ENCODE data around the gene GULP1.

Gene GULP1

DNA sequence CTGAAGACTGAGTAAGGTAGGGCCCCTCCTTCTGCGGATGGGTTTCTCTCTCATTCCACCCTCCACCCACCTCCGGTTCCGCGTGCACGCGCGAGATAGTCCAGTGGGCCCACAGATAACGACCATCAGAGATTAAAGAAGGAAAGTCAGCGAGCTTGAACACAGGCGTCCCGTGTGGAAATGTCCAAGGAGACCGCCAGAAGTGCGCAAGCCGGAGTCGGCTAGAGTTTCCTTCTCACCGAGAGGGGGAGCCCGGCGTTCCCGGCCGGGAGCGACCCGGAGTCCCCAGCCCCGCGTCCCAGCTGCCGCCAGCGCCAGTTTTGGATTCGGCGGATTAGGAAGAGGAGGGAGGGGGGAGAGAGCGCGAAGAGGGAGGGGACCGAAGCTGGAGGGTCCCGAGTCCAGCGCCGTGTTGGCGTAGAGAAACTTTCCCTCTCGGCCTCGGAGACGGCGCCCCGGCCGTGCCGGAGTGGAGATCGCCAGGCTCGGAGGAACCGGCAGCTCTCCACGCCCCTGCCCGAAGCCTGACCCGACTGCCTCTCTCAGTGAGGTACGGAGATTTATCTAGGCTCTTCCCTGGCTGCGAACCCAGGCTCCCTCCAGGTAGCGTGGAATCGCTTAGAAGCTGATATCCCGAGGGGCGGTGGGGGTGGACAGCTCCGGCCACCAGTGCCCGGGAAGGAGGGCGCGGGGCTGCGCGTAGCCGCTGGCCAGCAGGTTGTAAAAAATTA lies at the start of gene GULP1:
Gene GULP1 (plus strand): TSS at position 258 of the 731 bp plus-strand sequence. CDS start 185,829 bp downstream, outside the sequence.
- H3K36me3 Mint-ChIP-seq = no peaks in the 10 kb centered on the region
- peak within 1 kb of the TSS; percentile 73 for H3K4me3 Mint-ChIP-seq
- peaks cover 22% of the 10 kb centered on the region for H3K27me3 Mint-ChIP-seq

DNA sequence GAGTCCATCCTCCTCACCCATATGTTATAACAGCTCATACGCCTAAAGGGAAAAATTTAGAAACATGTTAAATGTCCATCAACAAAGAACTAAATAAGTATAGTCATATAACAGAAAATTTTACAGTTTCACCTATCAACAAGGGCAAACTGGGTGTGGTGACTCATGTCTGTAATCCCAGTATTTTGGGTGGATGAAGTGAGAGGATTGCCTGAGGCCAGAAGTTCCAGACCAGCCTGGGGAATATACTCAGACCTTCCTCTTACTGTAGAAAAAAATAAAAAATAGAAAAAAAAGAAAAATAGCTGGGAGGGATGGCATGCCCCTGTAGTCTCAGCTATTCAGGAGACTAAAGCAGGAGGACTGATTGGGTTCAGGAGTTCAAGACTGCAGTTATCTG lies 48.3 kb upstream of the GULP1 start:
- Mint-ChIP-seq H3K4me3 (no peak overlapping the region), H3K27me3 (no peaks in the 10 kb centered on the region), H3K4me1 (ENCODE audit: low read depth) (no peaks in the 10 kb centered on the region), H3K36me3 (no peaks in the 10 kb centered on the region), H3K27ac (no peak overlapping the region), H3K9me3 (ENCODE audit: low read depth) (peaks cover 7% of the 10 kb centered on the region)

More for the DNA sequence above, at the start of gene GULP1:
- no peaks in the 10 kb centered on the region for H3K9me3 Mint-ChIP-seq (ENCODE audit: low read depth)
- H3K4me1 Mint-ChIP-seq (ENCODE audit: low read depth) = peaks cover 13% of the 10 kb centered on the region
- H3K27ac Mint-ChIP-seq = no peak within 1 kb of the TSS

DNA sequence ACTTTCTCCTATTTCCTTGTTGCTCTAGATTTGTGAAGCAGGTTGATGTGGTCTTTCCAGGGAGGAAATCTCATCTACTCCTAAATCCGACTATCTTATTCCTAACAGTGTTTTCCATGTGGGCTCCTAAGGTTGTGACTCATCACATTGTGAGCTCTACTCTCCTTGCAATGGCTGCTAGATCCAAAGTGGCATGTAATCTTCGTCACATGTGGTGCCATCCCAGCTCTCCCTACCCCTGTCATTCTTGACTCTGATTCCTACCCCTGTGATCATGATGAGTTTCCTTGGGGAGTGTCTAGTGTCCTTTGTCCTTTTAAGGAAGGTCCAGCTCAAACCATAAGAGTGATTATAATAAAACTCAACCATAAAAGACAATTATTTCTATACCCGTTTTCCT lies 47.3 kb upstream of the GULP1 start:
- Mint-ChIP-seq H3K27ac (no peak overlapping the region), H3K9me3 (ENCODE audit: low read depth) (no peaks in the 10 kb centered on the region), H3K4me1 (ENCODE audit: low read depth) (no peaks in the 10 kb centered on the region), H3K36me3 (no peaks in the 10 kb centered on the region), H3K27me3 (no peaks in the 10 kb centered on the region), H3K4me3 (no peak overlapping the region)

DNA sequence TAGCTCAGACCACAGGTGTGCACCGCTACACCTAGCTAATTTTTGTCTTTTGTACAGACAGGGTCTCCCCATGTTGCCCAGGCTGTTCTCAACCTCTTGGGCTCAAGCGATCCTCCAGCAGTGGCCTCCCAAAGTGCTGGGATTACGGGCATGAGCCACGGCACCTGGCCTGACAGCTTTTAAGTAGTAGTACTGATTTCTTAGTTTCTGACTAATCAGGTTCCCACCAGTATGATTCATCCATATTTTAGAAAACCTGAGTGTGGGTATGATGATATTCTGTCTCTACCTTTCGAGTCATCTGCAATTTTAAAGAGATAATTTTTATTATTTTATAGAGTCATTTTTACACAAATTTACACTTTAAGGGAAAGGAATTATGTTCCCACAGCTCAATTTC lies 46.4 kb upstream of the GULP1 start:
- H3K4me1 Mint-ChIP-seq (ENCODE audit: low read depth) = no peaks in the 10 kb centered on the region
- no peaks in the 10 kb centered on the region for H3K36me3 Mint-ChIP-seq
- H3K27me3 Mint-ChIP-seq = no peaks in the 10 kb centered on the region
- H3K4me3 Mint-ChIP-seq = no peak overlapping the region
- H3K9me3 Mint-ChIP-seq (ENCODE audit: low read depth) = no peaks in the 10 kb centered on the region
- H3K27ac Mint-ChIP-seq = no peak overlapping the region

DNA sequence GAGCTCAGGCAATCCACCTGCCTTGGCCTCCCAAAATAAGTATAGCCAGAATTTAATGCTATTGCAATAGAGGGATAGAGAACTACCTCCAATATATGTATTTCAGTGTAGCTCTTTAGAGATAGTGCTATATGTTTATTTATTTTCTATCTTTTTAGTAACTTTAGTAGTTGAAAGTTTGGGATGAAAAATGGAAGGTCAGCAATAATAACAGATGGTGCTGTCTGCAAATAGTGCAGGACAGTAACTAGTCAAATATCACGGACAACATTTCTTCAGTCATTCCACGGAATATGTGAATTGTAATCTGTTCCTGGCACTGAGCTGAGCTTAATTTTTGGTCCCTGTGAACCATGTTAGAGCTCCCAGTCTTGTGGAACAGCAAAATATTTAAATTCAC lies 43.2 kb upstream of the GULP1 start:
- Mint-ChIP-seq H3K4me3 (no peak overlapping the region), H3K9me3 (ENCODE audit: low read depth) (no peaks in the 10 kb centered on the region), H3K4me1 (ENCODE audit: low read depth) (no peaks in the 10 kb centered on the region), H3K27ac (no peak overlapping the region), H3K36me3 (no peaks in the 10 kb centered on the region), H3K27me3 (no peaks in the 10 kb centered on the region)

GRCh38 chr2:188251034-188251433 lies 40.6 kb upstream of the GULP1 start:
- Mint-ChIP-seq H3K4me1 (ENCODE audit: low read depth) (no peaks in the 10 kb centered on the region), H3K27me3 (no peaks in the 10 kb centered on the region), H3K27ac (no peak overlapping the region), H3K9me3 (ENCODE audit: low read depth) (peaks cover 4% of the 10 kb centered on the region), H3K4me3 (no peak overlapping the region), H3K36me3 (no peaks in the 10 kb centered on the region)

DNA sequence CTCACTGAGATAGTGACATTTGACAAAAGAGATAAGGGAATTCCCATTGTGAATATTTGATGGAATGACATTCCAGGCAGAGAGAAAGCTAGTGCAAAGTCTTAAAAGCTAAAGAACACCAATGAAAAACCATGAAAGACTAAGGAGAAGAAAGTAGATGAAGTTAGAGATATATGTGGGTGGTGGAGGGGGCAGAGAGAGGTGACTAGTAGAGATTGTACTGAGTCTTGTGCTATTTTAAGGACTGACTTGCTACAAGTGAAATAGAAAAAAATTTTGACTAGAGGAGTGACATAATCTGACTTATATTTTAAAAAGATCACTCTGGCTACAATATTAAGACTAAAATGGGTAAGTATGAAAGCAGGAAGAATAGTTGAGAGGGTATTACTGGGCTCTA lies 35.3 kb upstream of the GULP1 start:
- H3K36me3 Mint-ChIP-seq = no peaks in the 10 kb centered on the region
- H3K27me3 Mint-ChIP-seq = no peaks in the 10 kb centered on the region
- no peak overlapping the region for H3K4me3 Mint-ChIP-seq
- peaks cover 4% of the 10 kb centered on the region for H3K9me3 Mint-ChIP-seq (ENCODE audit: low read depth)
- no peaks in the 10 kb centered on the region for H3K4me1 Mint-ChIP-seq (ENCODE audit: low read depth)
- H3K27ac Mint-ChIP-seq = no peak overlapping the region

DNA sequence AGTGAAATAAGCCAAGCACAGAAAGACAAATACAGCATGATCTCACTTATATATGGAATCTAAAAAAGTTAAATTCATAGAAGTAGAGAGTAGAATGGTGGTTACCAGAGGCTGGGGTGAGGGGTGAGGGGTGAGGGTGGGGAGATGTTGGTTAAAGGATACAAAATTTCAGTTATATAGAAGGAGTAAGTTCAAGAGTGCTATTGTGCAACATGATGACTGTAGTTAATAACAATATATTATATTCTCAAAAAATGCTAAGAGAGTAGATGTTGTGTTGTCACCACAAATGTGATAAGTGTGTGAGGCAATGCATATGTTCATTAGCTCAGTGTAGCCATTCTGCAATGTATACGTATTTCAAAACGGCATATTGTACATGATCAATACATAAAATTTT lies 26.4 kb upstream of the GULP1 start:
- no peak overlapping the region for H3K4me3 Mint-ChIP-seq
- H3K4me1 Mint-ChIP-seq (ENCODE audit: low read depth) = no peaks in the 10 kb centered on the region
- H3K27ac Mint-ChIP-seq = no peak overlapping the region
- H3K36me3 Mint-ChIP-seq = no peaks in the 10 kb centered on the region
- H3K9me3 Mint-ChIP-seq (ENCODE audit: low read depth) = no peaks in the 10 kb centered on the region
- no peaks in the 10 kb centered on the region for H3K27me3 Mint-ChIP-seq

- H3K27me3 Mint-ChIP-seq = no peaks in the 10 kb centered on the region
- no peak overlapping the region for H3K27ac Mint-ChIP-seq
- H3K4me3 Mint-ChIP-seq = no peak overlapping the region
- no peaks in the 10 kb centered on the region for H3K4me1 Mint-ChIP-seq (ENCODE audit: low read depth)
- no peaks in the 10 kb centered on the region for H3K9me3 Mint-ChIP-seq (ENCODE audit: low read depth)
- H3K36me3 Mint-ChIP-seq = no peaks in the 10 kb centered on the region
These were observed 23.9 kb upstream of the GULP1 start for GRCh38 chr2:188267776-188268175.

- no peak overlapping the region for H3K4me3 Mint-ChIP-seq
- H3K9me3 Mint-ChIP-seq (ENCODE audit: low read depth) = no peaks in the 10 kb centered on the region
- no peaks in the 10 kb centered on the region for H3K27me3 Mint-ChIP-seq
- H3K27ac Mint-ChIP-seq = no peak overlapping the region
- no peaks in the 10 kb centered on the region for H3K36me3 Mint-ChIP-seq
- no peaks in the 10 kb centered on the region for H3K4me1 Mint-ChIP-seq (ENCODE audit: low read depth)
These were observed 22.7 kb upstream of the GULP1 start for GRCh38 chr2:188269004-188269403.

- Mint-ChIP-seq H3K4me1 (ENCODE audit: low read depth) (no peaks in the 10 kb centered on the region), H3K27ac (no peak overlapping the region), H3K4me3 (no peak overlapping the region), H3K27me3 (no peaks in the 10 kb centered on the region), H3K9me3 (ENCODE audit: low read depth) (no peaks in the 10 kb centered on the region), H3K36me3 (no peaks in the 10 kb centered on the region)
These were observed 19.6 kb upstream of the GULP1 start for GRCh38 chr2:188272121-188272520.

- Mint-ChIP-seq H3K36me3 (no peaks in the 10 kb centered on the region), H3K4me3 (no peak overlapping the region), H3K4me1 (ENCODE audit: low read depth) (no peaks in the 10 kb centered on the region), H3K27ac (no peak overlapping the region), H3K27me3 (no peaks in the 10 kb centered on the region), H3K9me3 (ENCODE audit: low read depth) (no peaks in the 10 kb centered on the region)
These were observed 17.4 kb upstream of the GULP1 start for GRCh38 chr2:188274274-188274673.

DNA sequence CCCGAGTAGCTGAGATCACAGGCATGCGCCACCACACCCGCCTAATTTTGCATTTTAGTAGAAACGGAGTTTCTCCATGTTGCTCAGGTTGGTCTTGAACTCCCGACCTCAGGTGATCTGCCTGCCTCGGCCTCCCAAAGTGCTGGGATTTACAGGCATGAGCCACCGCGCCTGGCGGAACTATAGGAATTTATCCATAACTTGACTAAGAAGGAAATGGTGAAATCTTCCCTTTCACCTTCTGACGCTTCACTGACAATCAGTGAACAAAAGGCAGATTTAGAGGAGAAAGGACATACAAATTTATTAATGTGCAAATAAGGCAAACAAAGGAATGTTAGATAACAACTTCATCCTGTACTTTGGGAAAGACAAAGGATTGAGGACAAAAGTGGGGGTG lies 15.4 kb upstream of the GULP1 start:
- Mint-ChIP-seq H3K27ac (no peak overlapping the region), H3K4me3 (no peak overlapping the region), H3K4me1 (ENCODE audit: low read depth) (no peaks in the 10 kb centered on the region), H3K9me3 (ENCODE audit: low read depth) (no peaks in the 10 kb centered on the region), H3K36me3 (no peaks in the 10 kb centered on the region), H3K27me3 (no peaks in the 10 kb centered on the region)

DNA sequence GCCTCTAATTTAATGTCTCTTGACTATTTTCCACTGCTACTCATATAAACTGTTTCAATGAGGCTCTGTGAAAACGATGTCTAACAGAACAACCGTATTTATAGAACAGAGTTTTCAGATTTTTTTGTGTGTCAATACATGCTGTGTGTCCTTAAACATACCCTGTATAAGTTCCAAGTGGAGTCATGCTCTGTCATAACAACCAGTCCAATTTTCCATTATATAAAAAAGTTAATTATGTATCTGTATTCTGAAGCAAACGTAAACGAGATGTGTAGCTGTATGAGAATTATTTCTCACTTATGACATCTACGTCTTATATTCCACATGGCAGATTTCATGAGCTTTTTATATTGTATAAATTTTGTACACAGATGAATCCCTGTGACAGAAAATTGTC lies 13.9 kb upstream of the GULP1 start:
- Mint-ChIP-seq H3K27ac (no peak overlapping the region), H3K4me3 (no peak overlapping the region), H3K9me3 (ENCODE audit: low read depth) (no peaks in the 10 kb centered on the region), H3K27me3 (no peaks in the 10 kb centered on the region), H3K36me3 (no peaks in the 10 kb centered on the region), H3K4me1 (ENCODE audit: low read depth) (no peaks in the 10 kb centered on the region)

DNA sequence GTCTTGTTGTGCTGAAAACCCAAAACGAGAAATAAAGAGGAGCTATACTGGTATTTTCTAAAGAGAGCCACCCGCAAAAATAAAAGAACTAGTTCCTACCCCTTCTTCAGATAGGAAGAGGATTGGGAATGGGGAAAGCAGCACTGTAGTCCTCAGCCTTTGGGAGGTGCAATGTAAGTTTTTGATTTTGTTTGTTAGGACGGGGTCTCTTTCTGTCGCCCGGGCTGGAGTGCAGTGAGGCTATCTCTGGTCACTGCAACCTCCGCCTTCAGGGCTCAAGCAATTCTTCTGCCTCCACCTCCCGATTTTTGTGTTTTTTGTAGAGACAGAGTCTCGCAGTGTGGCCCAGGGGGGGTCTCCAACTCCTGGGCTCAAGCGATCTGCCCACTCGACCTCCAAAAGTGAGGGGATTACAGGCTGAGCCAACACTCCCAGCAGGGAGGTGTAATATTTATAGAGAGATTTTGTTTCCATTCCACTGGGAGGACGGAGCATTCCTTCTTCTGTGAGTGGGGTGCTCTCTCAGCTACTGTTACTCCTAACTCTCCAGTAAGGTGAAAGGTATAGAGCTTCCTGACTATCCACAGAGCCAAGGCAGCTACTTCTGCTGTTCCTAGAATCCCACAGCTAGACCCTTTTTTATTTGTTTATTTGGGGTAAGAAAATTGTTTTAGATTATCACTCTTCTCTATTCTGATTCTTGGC lies 13.1 kb upstream of the GULP1 start:
- no peak overlapping the region for H3K27ac Mint-ChIP-seq
- no peaks in the 10 kb centered on the region for H3K36me3 Mint-ChIP-seq
- no peaks in the 10 kb centered on the region for H3K4me1 Mint-ChIP-seq (ENCODE audit: low read depth)
- H3K4me3 Mint-ChIP-seq = no peak overlapping the region
- H3K27me3 Mint-ChIP-seq = no peaks in the 10 kb centered on the region
- no peaks in the 10 kb centered on the region for H3K9me3 Mint-ChIP-seq (ENCODE audit: low read depth)

- Mint-ChIP-seq H3K4me3 (no peak overlapping the region), H3K27me3 (no peaks in the 10 kb centered on the region), H3K36me3 (no peaks in the 10 kb centered on the region), H3K9me3 (ENCODE audit: low read depth) (no peaks in the 10 kb centered on the region), H3K4me1 (ENCODE audit: low read depth) (no peaks in the 10 kb centered on the region), H3K27ac (no peak overlapping the region)
These were observed 12.6 kb upstream of the GULP1 start for GRCh38 chr2:188279093-188279445.
